HG03558 (cell line): ENCODE data around the gene NR5A2.

ENCODE experiments used
- ATAC-seq: cut with Tn5 transposase; IDR thresholded peaks from one replicate; pipeline ENCODE4 v1.9.1; 2021; ENCODE audit warnings: moderate number of reproducible peaks; ENCODE audit not compliant: unreplicated experiment; ENCODE audit errors: extremely low read depth

NR5A2 gene

DNA sequence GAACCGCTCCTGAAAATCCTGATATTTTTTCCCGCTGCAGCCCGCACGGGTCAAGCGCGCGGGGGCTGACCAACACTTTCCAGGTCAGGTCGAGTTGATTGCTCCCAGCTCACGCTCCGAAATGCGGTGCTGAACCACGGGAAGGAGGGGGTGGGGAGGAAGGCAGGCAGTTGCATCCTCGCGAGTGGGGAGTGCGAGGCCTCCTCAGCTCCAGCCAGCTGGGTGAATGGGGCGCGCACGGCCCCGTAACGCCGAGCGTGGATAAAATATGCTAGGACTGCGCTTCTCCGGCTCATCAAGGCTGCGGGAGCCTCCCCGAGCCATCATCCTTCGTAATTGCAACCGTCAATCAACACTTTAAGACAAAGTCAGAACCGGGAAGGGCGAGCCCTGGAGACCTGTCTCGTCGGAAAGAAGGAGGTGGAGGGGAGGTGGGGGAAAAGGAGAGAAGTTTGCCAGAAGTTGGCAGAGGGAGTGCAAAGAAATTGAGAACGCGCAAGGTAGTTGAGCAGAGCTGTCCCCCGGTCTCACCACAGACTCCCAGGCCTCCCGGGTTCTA lies 8.0 kb downstream of the NR5A2 start:
- no peak for ATAC-seq

- no peak for ATAC-seq
These were observed 8.6 kb downstream of the NR5A2 start for GRCh38 chr1:200035956-200036618.

DNA sequence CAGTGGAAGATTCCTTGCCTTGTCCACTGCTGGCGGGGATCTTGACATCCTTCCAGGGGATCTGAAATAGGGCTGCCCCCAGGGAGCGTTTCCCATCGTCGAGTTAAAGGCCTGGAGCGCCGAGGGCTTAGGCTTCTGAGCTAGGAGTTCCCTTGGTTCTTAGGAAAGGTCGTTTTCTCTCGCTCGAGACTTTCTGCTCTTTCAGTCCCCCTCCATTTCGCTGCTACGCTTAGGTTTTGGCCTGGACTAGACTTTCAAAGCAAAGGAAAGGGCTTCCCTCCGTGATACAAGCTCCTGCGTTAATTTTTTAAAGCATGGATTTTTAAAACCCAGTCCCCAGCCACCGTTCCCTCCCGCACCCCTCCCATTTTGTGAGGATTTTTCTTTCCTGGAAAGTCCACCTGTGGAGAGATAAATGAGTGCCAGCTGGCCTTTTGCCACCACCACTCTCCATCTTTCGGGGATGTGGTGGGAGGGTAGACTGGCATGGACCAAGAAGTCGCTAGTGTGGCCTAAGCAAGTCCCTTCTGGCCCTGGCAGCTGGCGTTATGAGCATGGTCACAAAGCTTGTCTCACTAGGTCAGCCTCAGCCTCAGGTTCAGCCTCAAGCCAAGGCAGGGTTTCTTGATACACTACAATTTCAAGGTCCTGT lies 9.2 kb downstream of the NR5A2 start:
- ATAC-seq: no peak

GRCh38 chr1:200037501-200037900 lies 10.0 kb downstream of the NR5A2 start:
- ATAC-seq: no peak

- no peak for ATAC-seq
These were observed 10.4 kb downstream of the NR5A2 start for GRCh38 chr1:200037904-200038303.

GRCh38 chr1:200038325-200038980 lies 10.9 kb downstream of the NR5A2 start:
- no peak for ATAC-seq

GRCh38 chr1:200038981-200039848 lies 11.7 kb downstream of the NR5A2 start:
- ATAC-seq: no peak

- no peak for ATAC-seq
These were observed 12.5 kb downstream of the NR5A2 start for GRCh38 chr1:200039849-200040474.

- ATAC-seq: no peak
These were observed 13.1 kb downstream of the NR5A2 start for GRCh38 chr1:200040481-200041138.

- no peak for ATAC-seq
These were observed 14.0 kb downstream of the NR5A2 start for GRCh38 chr1:200041337-200042118.

GRCh38 chr1:200042119-200042551 lies 14.6 kb downstream of the NR5A2 start:
- ATAC-seq: no peak

GRCh38 chr1:200042552-200043335 lies 15.2 kb downstream of the NR5A2 start:
- ATAC-seq: no peak

DNA sequence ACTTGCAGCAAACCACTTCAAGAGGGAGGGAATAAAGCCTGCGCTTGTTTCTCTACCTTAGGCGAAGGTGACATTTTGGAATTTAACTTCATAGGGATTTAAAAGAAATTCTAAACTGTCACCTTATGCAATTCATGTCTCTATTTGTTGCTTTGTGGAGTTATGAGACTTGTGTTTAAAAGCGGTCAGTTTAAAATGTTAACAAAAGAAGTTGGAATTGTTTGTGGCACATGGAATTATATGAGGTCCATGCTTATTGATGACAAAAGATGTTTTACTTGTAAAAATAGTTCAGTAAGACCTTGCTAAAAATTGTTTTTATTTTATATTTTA lies 15.8 kb downstream of the NR5A2 start:
- ATAC-seq: no peak

DNA sequence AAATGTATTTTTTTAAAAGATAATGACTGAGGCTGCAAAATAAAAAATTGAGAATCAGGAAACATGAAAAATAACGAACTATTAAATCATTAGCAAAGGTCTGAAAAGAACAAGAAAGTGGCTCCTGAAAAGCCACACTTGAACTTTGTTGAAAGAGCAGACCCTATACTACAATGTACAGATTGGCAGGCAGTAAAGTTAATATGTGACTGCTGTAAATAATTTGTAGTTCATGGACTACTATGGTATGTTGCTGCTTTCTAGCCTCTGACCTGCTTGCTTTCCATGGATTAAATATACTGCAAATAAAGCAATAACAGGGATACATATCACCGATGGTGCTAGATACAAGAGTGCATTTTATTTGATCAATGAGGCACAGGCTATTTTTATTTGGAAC lies 18.6 kb downstream of the NR5A2 start:
- no peak for ATAC-seq

DNA sequence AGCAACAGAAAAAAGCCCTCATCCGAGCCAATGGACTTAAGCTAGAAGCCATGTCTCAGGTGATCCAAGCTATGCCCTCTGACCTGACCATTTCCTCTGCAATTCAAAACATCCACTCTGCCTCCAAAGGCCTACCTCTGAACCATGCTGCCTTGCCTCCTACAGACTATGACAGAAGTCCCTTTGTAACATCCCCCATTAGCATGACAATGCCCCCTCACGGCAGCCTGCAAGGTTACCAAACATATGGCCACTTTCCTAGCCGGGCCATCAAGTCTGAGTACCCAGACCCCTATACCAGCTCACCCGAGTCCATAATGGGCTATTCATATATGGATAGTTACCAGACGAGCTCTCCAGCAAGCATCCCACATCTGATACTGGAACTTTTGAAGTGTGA lies 20.7 kb downstream of the NR5A2 start:
- no peak for ATAC-seq

- no peak for ATAC-seq
These were observed 22.3 kb downstream of the NR5A2 start for GRCh38 chr1:200049810-200050209.

GRCh38 chr1:200051620-200052019 lies 24.1 kb downstream of the NR5A2 start:
- no peak for ATAC-seq

DNA sequence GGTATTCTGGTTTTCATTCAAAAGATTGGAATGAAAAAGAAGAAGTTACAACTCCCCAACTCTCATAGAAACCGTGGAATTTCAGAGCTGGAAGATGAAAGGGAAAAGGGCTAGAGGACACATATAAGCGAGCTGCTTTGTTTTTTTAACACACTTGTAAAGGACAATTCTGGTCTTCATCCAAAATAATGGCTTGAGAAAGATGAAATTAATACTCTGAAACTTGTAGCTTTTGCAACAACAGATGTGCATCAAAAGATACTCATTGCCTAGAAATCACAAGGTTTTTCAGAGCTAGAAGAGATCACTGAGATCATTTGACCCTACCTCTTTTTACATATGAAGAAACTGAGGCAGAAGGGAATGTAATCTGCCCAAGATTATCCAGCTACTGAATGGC lies 25.6 kb downstream of the NR5A2 start:
- no peak for ATAC-seq
